SK-N-MC (cell line): Measurements from ENCODE around the gene SCP2.

ENCODE experiments used
- EZH2 ChIP-seq: fragments of 200-600 bp; sonication (generic); IDR thresholded peaks from one replicate; pipeline ENCODE4 v1.6.1; 2017; ENCODE audit warnings: antibody characterized with exemption
- FOXP2 ChIP-seq: optimal IDR thresholded peaks from 2 replicates; pipeline ENCODE3; 2011; ENCODE audit warnings: mild to moderate bottlenecking, moderate library complexity; ENCODE audit not compliant: insufficient read depth; ENCODE audit errors: extremely low read length, control extremely low read depth
- POLR2AphosphoS5 ChIP-seq: IDR thresholded peaks from 2 replicates; pipeline ENCODE4 v1.6.1; 2012; ENCODE audit warnings: mild to moderate bottlenecking, low read depth, low read length, borderline replicate concordance

- TF ChIP-seq POLR2AphosphoS5 (no peak), EZH2 (no peak), FOXP2 (no peak)
Observed at GRCh38 chr1:52928015-52928404, 934 bp downstream of the SCP2 start.
